ENCODE measurements around the gene CORO7.

- no peak for TF ChIP-seq POLR2A (IDR thresholded peaks at IDR 0.05)
- TF ChIP-seq, protein P1, sequence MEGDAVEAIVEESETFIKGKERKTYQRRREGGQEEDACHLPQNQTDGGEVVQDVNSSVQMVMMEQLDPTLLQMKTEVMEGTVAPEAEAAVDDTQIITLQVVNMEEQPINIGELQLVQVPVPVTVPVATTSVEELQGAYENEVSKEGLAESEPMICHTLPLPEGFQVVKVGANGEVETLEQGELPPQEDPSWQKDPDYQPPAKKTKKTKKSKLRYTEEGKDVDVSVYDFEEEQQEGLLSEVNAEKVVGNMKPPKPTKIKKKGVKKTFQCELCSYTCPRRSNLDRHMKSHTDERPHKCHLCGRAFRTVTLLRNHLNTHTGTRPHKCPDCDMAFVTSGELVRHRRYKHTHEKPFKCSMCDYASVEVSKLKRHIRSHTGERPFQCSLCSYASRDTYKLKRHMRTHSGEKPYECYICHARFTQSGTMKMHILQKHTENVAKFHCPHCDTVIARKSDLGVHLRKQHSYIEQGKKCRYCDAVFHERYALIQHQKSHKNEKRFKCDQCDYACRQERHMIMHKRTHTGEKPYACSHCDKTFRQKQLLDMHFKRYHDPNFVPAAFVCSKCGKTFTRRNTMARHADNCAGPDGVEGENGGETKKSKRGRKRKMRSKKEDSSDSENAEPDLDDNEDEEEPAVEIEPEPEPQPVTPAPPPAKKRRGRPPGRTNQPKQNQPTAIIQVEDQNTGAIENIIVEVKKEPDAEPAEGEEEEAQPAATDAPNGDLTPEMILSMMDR (IDR thresholded peaks at IDR 0.05 in 4 of 5, conservative IDR thresholded peaks at IDR 0.05 in 1 of 5): no peak
Observed at GRCh38 chr16:4344983-4345835, 71.2 kb downstream of the CORO7 start.
